Embryonic facial prominence (tissue), 1 donor: ENCODE data around the gene ZIK1.

Source experiments
- DNase-seq: peaks from one replicate; pipeline ENCODE4 v3.0.0-alpha.2; 2016; ENCODE audit errors: extremely low spot score

The ZIK1 gene

GRCh38 chr19:57583521-57584416 is at the start of gene ZIK1:
ZIK1 (plus strand) TSS chr19:57584145; CDS start chr19:57584357, 212 bp downstream.
- DNase-seq: peak; percentile 91

- no peak for DNase-seq
These were observed 45.9 kb upstream of the ZIK1 start for GRCh38 chr19:57537953-57538547.

GRCh38 chr19:57546513-57546912 is 37.4 kb upstream of the ZIK1 start:
- no peak for DNase-seq

GRCh38 chr19:57552432-57552831 is 31.5 kb upstream of the ZIK1 start:
- no peak for DNase-seq

- no peak for DNase-seq
These were observed 26.3 kb upstream of the ZIK1 start for GRCh38 chr19:57557659-57558058.

DNA sequence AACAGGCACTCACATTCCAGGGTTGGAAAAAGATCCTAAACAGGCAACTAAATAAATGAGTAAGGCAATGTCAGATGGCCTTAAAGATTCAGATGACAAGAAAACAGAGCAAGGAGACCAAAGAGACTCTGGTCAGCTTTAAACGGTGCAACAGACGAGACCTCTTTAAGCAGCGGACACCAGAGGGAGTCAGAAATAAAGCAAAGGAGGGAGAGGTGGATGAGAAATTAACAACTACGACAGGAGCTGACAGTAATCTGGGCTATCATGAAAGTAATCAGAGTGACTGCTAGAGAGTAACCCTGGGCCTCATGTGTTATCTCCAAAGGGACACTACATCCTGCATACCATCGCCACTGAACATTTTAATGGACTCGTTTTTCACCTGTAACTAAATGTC is 25.4 kb upstream of the ZIK1 start:
- DNase-seq: no peak

DNA sequence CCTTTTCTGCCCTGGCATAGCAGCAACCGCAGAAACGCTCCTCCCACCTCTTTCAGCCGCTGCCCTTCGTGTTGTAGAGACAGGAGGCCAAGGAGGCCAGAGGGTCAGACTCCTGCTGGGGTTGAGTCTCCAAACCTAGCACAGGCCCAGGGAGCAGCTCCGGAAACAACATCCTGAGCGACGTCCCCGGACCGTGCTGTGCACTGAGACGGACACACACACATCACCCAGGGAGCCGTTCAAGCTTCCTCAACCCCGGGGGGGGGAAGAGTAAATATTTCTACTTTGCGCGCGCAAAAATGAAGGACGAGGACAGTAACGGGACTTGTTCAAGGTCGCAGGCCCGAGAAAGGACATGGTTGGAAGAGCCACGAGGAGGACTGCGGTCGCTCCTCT is 24.9 kb upstream of the ZIK1 start:
- DNase-seq: no peak

GRCh38 chr19:57559404-57560025 is 24.4 kb upstream of the ZIK1 start, which contains the start of gene ZNF550:
ZNF550 (minus strand) TSS chr19:57559863; CDS start chr19:57559682, 181 bp downstream.
- DNase-seq: peak; percentile 85

DNA sequence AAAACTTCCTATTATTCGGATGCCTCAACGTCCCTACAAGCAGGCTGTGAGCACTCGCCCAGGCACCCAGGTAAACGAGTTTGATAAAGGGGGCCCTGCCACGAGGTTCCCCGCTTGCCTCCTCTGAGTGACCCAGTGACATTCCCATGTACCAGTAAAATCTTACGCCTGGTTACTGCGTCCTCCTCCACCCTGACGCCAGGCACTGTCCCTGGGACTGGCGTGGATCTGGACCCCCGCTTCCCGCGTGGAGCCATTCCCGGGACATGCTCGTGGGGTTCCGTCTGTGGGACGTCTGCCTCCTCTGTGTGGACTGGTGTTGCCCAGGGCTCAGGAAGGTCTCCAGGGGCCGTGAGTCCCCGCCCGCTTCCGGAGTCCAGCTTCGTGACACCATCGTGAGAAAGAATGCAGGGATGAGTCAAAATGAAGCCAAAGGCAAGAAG is 23.9 kb upstream of the ZIK1 start:
- DNase-seq: no peak

- DNase-seq: no peak
These were observed 20.4 kb upstream of the ZIK1 start for GRCh38 chr19:57563547-57563946.

DNA sequence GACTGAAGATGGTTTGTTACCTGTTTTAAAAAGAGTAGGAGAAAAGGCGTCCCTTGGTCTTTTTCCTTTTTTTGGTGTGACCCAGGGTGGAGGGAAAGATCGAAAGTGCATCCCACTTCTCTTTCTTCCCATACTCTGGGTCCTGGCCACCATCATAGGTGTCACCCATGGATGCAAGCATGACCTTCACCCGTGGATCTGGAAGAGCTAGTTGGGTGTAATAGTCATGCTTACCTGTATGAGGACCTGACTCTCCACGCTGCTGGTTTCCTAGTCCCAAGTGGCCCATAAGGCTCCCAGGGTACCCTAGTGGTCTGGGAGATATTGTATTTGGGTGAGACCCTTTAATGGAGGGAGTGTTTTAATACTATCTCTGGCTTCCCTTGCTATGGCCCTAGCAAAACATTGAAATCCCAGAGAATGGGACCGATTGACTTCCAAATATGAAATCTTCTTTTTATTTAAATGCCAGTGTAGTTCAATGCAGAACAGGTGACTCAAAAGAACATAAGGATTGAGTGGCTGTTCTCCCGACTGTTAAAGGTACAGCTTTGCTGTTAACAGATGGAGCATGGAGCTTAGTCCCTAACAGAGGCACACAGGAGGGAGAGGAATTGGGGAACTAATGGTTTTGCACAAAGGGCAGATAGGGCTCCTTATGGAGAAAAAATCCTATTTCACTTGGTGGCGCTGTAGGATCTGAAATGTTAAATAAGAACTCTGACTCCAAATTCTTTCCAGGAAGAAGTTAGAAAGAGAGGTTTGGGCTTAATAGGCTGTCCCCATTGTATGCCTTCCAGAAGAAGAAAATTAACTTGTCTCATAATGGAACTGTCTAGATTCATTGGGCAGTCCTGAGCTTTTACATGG is 17.3 kb upstream of the ZIK1 start:
- no peak for DNase-seq

DNA sequence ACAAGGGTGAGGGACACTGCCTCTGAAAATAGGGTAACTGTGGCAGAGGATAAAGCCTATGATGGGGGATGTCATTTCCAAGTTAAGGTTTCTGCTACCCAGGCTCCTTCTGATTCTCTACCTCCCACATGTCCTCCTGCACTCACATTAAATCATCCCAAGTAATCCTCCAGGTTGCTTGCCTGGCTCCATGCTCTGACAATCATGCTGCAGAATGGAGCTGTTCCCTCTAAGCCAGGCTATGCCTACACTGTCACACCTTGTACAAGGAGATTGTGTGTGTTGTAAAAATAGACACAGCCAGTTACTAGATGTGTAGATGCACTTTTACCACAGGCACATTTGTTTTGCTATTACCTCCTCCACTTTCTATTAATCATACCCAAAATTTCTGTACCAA is 13.2 kb upstream of the ZIK1 start:
- DNase-seq: no peak

- no peak for DNase-seq
These were observed 11.5 kb upstream of the ZIK1 start for GRCh38 chr19:57572415-57572947.

DNA sequence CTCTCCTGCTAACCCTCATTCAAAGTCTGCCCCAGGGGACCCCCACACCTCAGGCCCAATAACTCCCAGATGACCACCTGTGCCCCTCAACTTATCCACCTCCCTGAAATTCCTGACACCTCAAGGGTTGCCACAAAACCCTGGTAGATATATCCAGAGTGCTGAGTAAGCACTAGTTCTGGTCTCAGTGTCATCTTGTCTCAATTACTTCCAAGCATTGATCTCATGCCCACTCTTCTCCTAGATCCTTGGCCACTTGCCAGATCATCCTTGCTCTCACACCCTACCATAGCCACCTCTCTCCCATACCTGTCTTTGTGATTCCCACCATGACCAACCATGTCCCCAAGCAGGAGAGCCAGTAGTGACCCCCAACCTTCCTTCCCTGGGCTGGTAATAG is 7.3 kb upstream of the ZIK1 start:
- no peak for DNase-seq

- DNase-seq: peak; percentile 98
These were observed 5.3 kb upstream of the ZIK1 start, which contains the start of gene ZNF416 for GRCh38 chr19:57578487-57579205. ZNF416 (minus strand) TSS chr19:57578911; CDS start chr19:57578704, 207 bp downstream.

GRCh38 chr19:57583104-57583520 is 833 bp upstream of the ZIK1 start:
- no peak for DNase-seq

GRCh38 chr19:57587529-57587928 is 3.6 kb downstream of the ZIK1 start:
- no peak for DNase-seq

DNA sequence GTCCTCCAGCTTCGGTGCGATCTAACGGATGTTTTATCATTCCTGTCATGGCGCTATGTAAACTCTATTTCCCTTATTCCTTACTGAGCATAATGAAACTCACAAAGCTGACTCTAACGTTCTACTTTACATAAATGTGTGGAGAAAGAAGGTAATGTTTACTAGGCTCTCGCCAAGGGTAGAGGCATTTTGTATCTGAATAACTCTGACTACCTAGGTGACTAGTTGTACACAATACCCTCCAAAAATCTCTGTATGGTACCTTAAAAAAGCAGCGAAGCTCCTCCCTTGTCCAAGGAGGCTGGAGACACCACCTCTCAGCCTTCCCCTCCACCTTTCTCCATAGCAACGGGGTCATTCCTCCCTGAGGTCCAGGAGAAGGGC is 15.4 kb downstream of the ZIK1 start:
- no peak for DNase-seq

- DNase-seq: peak; percentile 81
These were observed 15.9 kb downstream of the ZIK1 start, which contains the start of gene ZNF530 for GRCh38 chr19:57599761-57600383. ZNF530 (plus strand) TSS chr19:57599885; CDS start chr19:57604346, 4,461 bp downstream.

GRCh38 chr19:57606931-57607330 is 23.0 kb downstream of the ZIK1 start:
- DNase-seq: no peak
